Measurements from ENCODE around the gene AGAP2. TPM values are rescaled to one million over a fixed set of nuclear protein-coding genes. Genes with fewer than 3 reads are reported as not detected.

The AGAP2 gene
- total RNA-seq, 4 donors from 2014 or later: 0.55 to 1.6 (median 1.3) TPM

DNA sequence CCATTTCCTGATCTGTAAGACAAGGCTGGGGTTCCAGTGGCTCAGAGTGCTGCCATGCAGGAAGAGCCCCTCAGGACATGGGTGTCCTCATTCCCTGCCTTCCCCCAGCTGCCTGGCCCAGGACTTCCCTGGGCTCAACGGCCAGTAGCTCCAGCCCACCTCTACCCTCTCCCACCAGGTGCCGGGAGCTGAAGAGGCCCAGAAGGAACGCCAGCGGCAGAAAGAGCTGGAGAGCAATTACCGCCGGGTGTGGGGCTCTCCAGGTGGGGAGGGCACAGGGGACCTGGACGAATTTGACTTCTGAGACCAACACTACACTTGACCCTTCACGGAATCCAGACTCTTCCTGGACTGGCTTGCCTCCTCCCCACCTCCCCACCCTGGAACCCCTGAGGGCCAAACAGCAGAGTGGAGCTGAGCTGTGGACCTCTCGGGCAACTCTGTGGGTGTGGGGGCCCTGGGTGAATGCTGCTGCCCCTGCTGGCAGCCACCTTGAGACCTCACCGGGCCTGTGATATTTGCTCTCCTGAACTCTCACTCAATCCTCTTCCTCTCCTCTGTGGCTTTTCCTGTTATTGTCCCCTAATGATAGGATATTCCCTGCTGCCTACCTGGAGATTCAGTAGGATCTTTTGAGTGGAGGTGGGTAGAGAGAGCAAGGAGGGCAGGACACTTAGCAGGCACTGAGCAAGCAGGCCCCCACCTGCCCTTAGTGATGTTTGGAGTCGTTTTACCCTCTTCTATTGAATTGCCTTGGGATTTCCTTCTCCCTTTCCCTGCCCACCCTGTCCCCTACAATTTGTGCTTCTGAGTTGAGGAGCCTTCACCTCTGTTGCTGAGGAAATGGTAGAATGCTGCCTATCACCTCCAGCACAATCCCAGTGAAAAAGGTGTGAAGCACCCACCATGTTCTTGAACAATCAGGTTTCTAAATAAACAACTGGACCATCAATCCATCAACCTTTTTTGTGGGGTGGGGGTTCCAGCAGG lies 17.6 kb downstream of the AGAP2 start:
- WGBS, 2 donors: 83 to 89% methylated on average over 11 of the region's 11 CpGs
- no peak overlapping the region for H3K4me3 ChIP-seq (ENCODE audit: low read depth, poor library complexity, severe bottlenecking)
- peak in 1 of 2 donors; percentile 82 for DNase-seq (ENCODE audit: low spot score in 2 of 2)
- intact Hi-C loops (cut with DNase I; ENCODE audit: low total_unique reads): no loop called here
- TF ChIP-seq, protein P1, sequence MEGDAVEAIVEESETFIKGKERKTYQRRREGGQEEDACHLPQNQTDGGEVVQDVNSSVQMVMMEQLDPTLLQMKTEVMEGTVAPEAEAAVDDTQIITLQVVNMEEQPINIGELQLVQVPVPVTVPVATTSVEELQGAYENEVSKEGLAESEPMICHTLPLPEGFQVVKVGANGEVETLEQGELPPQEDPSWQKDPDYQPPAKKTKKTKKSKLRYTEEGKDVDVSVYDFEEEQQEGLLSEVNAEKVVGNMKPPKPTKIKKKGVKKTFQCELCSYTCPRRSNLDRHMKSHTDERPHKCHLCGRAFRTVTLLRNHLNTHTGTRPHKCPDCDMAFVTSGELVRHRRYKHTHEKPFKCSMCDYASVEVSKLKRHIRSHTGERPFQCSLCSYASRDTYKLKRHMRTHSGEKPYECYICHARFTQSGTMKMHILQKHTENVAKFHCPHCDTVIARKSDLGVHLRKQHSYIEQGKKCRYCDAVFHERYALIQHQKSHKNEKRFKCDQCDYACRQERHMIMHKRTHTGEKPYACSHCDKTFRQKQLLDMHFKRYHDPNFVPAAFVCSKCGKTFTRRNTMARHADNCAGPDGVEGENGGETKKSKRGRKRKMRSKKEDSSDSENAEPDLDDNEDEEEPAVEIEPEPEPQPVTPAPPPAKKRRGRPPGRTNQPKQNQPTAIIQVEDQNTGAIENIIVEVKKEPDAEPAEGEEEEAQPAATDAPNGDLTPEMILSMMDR (IDR thresholded peaks at IDR 0.05): no peak
- TF ChIP-seq POLR2A (IDR thresholded peaks at IDR 0.05): no peak

DNA sequence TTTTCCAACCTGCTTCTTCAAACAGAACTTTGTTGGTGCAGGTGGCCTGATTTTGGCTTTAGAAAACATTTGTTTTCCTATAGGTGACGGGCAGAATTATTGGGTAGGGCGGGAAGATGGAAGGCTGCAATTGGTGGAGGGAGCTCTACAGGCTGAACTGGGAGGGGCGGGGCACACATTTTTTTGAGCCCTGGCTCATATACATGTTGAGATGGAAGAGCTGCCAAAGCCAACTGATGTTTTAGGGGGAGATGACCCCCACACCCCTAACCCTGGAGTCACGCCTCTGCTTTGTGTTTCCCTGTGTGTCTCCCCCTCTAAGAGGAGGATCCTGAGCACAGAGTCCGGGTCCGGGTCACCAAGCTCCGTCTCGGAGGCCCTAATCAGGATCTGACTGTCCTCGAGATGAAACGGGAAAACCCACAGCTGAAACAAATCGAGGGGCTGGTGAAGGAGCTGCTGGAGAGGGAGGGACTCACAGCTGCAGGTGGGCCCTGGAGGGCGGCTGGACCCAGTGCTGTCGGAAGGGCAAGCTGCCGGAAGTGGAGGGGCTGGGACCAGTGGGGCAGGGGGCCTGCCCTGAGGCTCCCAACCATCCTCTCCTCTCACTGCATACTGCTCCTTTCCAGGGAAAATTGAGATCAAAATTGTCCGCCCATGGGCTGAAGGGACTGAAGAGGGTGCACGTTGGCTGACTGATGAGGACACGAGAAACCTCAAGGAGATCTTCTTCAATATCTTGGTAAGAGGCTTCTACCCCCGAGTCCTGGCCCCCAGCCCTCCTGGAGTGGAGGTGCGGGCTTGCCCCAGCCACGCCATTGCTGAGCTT lies 18.6 kb downstream of the AGAP2 start:
- intact Hi-C loops (cut with DNase I; ENCODE audit: low total_unique reads): no loop called here
- peak in 1 of 2 donors; percentile 49 for DNase-seq (ENCODE audit: low spot score in 2 of 2)
- no peak for TF ChIP-seq POLR2A (IDR thresholded peaks at IDR 0.05)
- TF ChIP-seq, protein P1 (IDR thresholded peaks at IDR 0.05): no peak
- 90 to 91% methylated on average over 20 of the region's 20 CpGs for WGBS, 2 donors
- H3K4me3 ChIP-seq (ENCODE audit: low read depth, poor library complexity, severe bottlenecking): no peak overlapping the region

DNA sequence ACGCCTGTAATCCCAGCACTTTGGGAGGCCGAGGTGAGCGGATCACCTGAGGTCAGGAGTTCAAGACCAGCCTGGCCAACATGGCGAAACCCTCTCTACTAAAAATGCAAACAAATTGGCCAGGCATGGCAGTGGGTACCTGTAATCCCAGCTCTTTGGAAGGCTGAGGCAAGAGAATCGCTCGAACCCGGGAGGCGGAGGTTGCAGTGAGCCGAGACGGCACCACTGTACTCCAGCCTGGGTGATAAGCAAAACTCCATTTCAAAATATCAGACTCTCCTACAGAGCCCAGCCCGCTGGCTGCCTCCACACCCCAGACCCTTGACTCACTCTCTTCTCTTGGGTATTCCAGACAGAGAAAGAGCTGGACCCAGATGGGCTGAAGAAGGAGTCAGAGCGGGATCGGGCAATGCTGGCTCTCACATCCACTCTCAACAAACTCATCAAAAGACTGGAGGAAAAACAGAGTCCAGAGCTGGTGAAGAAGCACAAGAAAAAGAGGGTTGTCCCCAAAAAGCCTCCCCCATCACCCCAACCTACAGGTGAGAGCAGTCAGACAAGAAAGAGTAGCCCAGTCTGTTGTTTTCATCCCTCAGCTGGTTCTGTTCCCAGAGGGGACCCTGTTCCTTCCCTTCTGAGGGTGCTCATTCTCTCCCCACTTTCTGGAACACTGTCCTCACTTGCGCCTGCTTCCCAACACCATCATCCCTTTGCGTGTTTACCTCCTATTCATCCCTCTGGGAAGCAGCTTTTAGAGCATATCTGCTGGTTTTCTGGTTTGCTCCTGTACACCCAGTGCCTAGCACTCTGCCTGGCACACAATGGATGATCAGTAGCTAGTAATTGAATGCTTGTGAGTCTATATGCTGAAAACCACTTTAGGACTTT lies 19.7 kb downstream of the AGAP2 start:
- intact Hi-C loops (cut with DNase I; ENCODE audit: low total_unique reads): no loop called here
- no peak overlapping the region for H3K4me3 ChIP-seq (ENCODE audit: low read depth, poor library complexity, severe bottlenecking)
- DNase-seq (ENCODE audit: low spot score in 2 of 2): peak in 1 of 2 donors; percentile 48
- no peak for TF ChIP-seq POLR2A (IDR thresholded peaks at IDR 0.05)
- TF ChIP-seq, protein P1 (IDR thresholded peaks at IDR 0.05): no peak
- 96 to 97% methylated on average over 15 of the region's 15 CpGs for WGBS, 2 donors

DNA sequence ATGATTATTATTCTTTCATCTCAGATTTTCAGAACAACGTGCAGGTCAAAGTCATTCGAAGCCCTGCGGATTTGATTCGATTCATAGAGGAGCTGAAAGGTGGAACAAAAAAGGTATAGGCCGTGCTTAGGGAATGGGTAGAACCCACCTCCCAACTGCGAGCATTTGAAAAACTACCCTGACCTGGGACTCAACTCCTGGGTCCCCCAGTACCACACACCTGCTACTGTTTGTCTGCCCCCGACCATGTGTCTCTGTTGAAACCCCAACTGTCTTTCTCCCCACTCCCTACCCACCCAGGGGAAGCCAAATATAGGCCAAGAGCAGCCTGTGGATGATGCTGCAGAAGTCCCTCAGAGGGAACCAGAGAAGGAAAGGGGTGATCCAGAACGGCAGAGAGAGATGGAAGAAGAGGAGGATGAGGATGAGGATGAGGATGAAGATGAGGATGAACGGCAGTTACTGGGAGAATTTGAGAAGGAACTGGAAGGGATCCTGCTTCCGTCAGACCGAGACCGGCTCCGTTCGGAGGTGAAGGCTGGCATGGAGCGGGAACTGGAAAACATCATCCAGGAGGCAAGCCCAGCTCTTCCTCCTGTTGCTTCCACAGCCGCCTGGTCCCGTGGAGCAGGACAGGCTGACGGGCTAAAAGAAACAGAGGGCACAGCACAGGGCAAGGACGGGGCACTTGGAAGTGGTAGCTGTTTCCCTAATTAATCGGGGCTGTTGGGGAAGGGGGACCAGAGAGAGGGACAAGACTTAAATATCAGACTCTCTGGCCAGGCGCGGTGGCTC lies 20.5 kb downstream of the AGAP2 start:
- DNase-seq (ENCODE audit: low spot score in 2 of 2): no peak
- TF ChIP-seq, protein P1 (IDR thresholded peaks at IDR 0.05): no peak
- no peak for TF ChIP-seq POLR2A (IDR thresholded peaks at IDR 0.05)
- H3K4me3 ChIP-seq (ENCODE audit: low read depth, poor library complexity, severe bottlenecking): no peak overlapping the region
- WGBS, 2 donors: 93 to 94% methylated on average over 22 of the region's 22 CpGs
- intact Hi-C loops (cut with DNase I; ENCODE audit: low total_unique reads): no loop called here
